Sigmoid colon (tissue), 7 donors: ENCODE measurements around the gene HLA-F. TPM values are rescaled to one million over a fixed set of nuclear protein-coding genes. Genes with fewer than 3 reads are reported as not detected.

Source experiments
- DNase-seq: peaks from one replicate; pipeline ENCODE4 v3.0.0-alpha.2; 2019
- H3K27ac ChIP-seq, 4 donors: fragments of 200-600 bp; sonication (generic); one replicate each; pipeline ENCODE4 v1.5.1; 2016 to 2019; ENCODE audit warnings: mild to moderate bottlenecking in 1 of 4
- H3K27me3 ChIP-seq, 3 donors: fragments of 200-600 bp; sonication (generic); one replicate each; pipeline ENCODE4 v1.5.1; 2019; ENCODE audit warnings: mild to moderate bottlenecking in 1 of 3
- H3K36me3 ChIP-seq, 4 donors: fragments of 200-600 bp; sonication (generic); one replicate each; pipeline ENCODE4 v1.5.1; 2016 to 2019
- H3K4me1 ChIP-seq, 4 donors: fragments of 200-600 bp; sonication (generic); one replicate each; pipeline ENCODE4 v1.5.1; 2017 to 2019
- H3K4me3 ChIP-seq, 4 donors: fragments of 200-600 bp; sonication (generic); one replicate each; pipeline ENCODE4 v1.5.1; 2017 to 2019; ENCODE audit warnings: mild to moderate bottlenecking in 2 of 4, moderate library complexity in 1 of 4
- H3K9me3 ChIP-seq, 4 donors: fragments of 200-600 bp in 3 of 4; sonication (generic) in 3 of 4; one replicate each; pipeline versions ENCODE4 v1.5.1 to v1.6.1; 2013 to 2019
- CTCF ChIP-seq, 4 experiments: fragments of 450-650 bp in 3 of 4; fragments of 200-600 bp in 1 of 4; IDR thresholded peaks; one replicate each; pipeline ENCODE4 v1.5.1; 2016 to 2019; ENCODE audit warnings: antibody characterized with exemption in 4 of 4, mild to moderate bottlenecking in 3 of 4, moderate library complexity in 2 of 4
- EP300 ChIP-seq, 4 donors: sonication (generic); formaldehyde crosslinking; IDR thresholded peaks; one replicate each; pipeline ENCODE4 v1.6.1; 2017; ENCODE audit warnings: antibody characterized with exemption in 4 of 4
- POLR2A ChIP-seq, 2 donors: fragments of 450-650 bp; IDR thresholded peaks; one replicate each; pipeline ENCODE4 v1.6.1; 2016; ENCODE audit warnings: antibody characterized with exemption in 2 of 2, mild to moderate bottlenecking in 2 of 2, moderate library complexity in 2 of 2
- POLR2AphosphoS5 ChIP-seq, 4 donors: sonication (generic); formaldehyde crosslinking; IDR thresholded peaks; one replicate each; pipeline ENCODE4 v1.6.1; 2017; ENCODE audit warnings: antibody characterized with exemption in 4 of 4
- WGBS, 2 donors: extraction: QIAGEN DNeasy Blood & Tissue Kit; methylation state at CpG; one replicate each; pipeline ENCODE4 v1.1.7; 2013; 5-methylcytosine and 5-hydroxymethylcytosine counted together
- intact Hi-C: fragments of 100-400 bp; cut with DNase I; formaldehyde crosslinking; loops from one replicate; pipeline ENCODE4 v1.15.1; 2023
- polyA plus RNA-seq, 3 donors: library from polyadenylated mRNA; stranded (reverse); fragments of 200-250 nt; gene quantifications; one replicate each; pipeline ENCODE4 v1.2.3, GENCODE V29; 2013
- total RNA-seq, 4 donors: library from RNA; depleted of rRNA; stranded (reverse); fragments of >200 nt; gene quantifications; one replicate each; pipeline ENCODE4 v1.1.0, GENCODE V29; 2016
- donor health status: healthy with polysubstance abuse.
- donor health status: Bipolar disorder and iron deficiency.
- donor health status: healthy.

The HLA-F gene
- total and polyA plus RNA-seq, 7 donors: 33.4 to 504 (median 43.2) TPM

GRCh38 chr6:29726571-29727194 is 3.4 kb downstream of the HLA-F start:
- no peak for DNase-seq
- intact Hi-C loops: loop anchor here (10.0 kb wide), 1 partner anchor 598 kb away; the partner anchor contains the start of gene TRIM39
- Histone ChIP-seq H3K27me3 (no peaks in the 10 kb centered on the region), H3K27ac (no peak overlapping the region), H3K36me3 (peaks cover 0 to 27% (median 7%) of the 10 kb centered on the region in 4 donors), H3K9me3 (no peaks in the 10 kb centered on the region), H3K4me3 (no peak overlapping the region), H3K4me1 (peaks cover 0 to 20% (median 8%) of the 10 kb centered on the region in 4 donors)
- WGBS, 2 donors: 91 to 95% methylated on average over 9 of the region's 9 CpGs
- TF ChIP-seq POLR2A (IDR thresholded peaks at IDR 0.05) (no peak), CTCF (IDR thresholded peaks at IDR 0.05) (no peak), POLR2AphosphoS5 (IDR thresholded peaks at IDR 0.05) (no peak), EP300 (IDR thresholded peaks at IDR 0.05) (no peak)

- H3K9me3 ChIP-seq: no peaks in the 10 kb centered on the region
- no peak overlapping the region for H3K27ac ChIP-seq
- H3K4me1 ChIP-seq: peaks cover 0 to 20% (median 8%) of the 10 kb centered on the region in 4 donors
- WGBS, 2 donors: 46 to 84% methylated on average over 2 of the region's 2 CpGs
- intact Hi-C loops: loop anchor here (10.0 kb wide), 1 partner anchor 597 kb away; the partner anchor contains the start of gene TRIM39
- TF ChIP-seq CTCF (IDR thresholded peaks at IDR 0.05) (no peak), POLR2AphosphoS5 (IDR thresholded peaks at IDR 0.05) (no peak), POLR2A (IDR thresholded peaks at IDR 0.05) (no peak), EP300 (IDR thresholded peaks at IDR 0.05) (no peak)
- no peaks in the 10 kb centered on the region for H3K27me3 ChIP-seq
- peaks cover 0 to 27% (median 7%) of the 10 kb centered on the region in 4 donors for H3K36me3 ChIP-seq
- no peak for DNase-seq
- H3K4me3 ChIP-seq: no peak overlapping the region
These were observed 4.4 kb downstream of the HLA-F start for GRCh38 chr6:29727637-29728036.

- Histone ChIP-seq H3K27ac (no peak overlapping the region), H3K9me3 (no peaks in the 10 kb centered on the region), H3K36me3 (peaks cover 0 to 27% (median 7%) of the 10 kb centered on the region in 4 donors), H3K4me3 (no peak overlapping the region), H3K27me3 (no peaks in the 10 kb centered on the region), H3K4me1 (peaks cover 0 to 20% (median 8%) of the 10 kb centered on the region in 4 donors)
- DNase-seq: no peak
- no peak for TF ChIP-seq EP300 (IDR thresholded peaks at IDR 0.05)
- TF ChIP-seq POLR2A (IDR thresholded peaks at IDR 0.05): no peak
- no peak for TF ChIP-seq CTCF (IDR thresholded peaks at IDR 0.05)
- no peak for TF ChIP-seq POLR2AphosphoS5 (IDR thresholded peaks at IDR 0.05)
- intact Hi-C loops: loop anchor here (10.0 kb wide), 1 partner anchor 596 kb away; the partner anchor contains the start of gene TRIM39
- WGBS, 2 donors: 93 to 96% methylated on average over 3 of the region's 3 CpGs
These were observed 5.1 kb downstream of the HLA-F start for GRCh38 chr6:29728173-29728874.

- DNase-seq: no peak
- Histone ChIP-seq H3K36me3 (peaks cover 0 to 27% (median 7%) of the 10 kb centered on the region in 4 donors), H3K4me1 (peaks cover 0 to 20% (median 7%) of the 10 kb centered on the region in 4 donors), H3K9me3 (no peaks in the 10 kb centered on the region), H3K27me3 (no peaks in the 10 kb centered on the region), H3K27ac (no peak overlapping the region), H3K4me3 (no peak overlapping the region)
- no peak for TF ChIP-seq POLR2A (IDR thresholded peaks at IDR 0.05)
- no peak for TF ChIP-seq EP300 (IDR thresholded peaks at IDR 0.05)
- TF ChIP-seq CTCF (IDR thresholded peaks at IDR 0.05): no peak
- no peak for TF ChIP-seq POLR2AphosphoS5 (IDR thresholded peaks at IDR 0.05)
- intact Hi-C loops: loop anchor here (10.0 kb wide), 1 partner anchor 596 kb away; the partner anchor contains the start of gene TRIM39
These were observed 5.6 kb downstream of the HLA-F start for GRCh38 chr6:29728875-29729270.
